ENCODE results near the gene MAGEA2.
"Not testable (repeated sequence)": the region's sequence is repeated elsewhere in the genome, so short reads cannot be mapped to it uniquely, and the experiment has no call there.

The MAGEA2 gene

DNA sequence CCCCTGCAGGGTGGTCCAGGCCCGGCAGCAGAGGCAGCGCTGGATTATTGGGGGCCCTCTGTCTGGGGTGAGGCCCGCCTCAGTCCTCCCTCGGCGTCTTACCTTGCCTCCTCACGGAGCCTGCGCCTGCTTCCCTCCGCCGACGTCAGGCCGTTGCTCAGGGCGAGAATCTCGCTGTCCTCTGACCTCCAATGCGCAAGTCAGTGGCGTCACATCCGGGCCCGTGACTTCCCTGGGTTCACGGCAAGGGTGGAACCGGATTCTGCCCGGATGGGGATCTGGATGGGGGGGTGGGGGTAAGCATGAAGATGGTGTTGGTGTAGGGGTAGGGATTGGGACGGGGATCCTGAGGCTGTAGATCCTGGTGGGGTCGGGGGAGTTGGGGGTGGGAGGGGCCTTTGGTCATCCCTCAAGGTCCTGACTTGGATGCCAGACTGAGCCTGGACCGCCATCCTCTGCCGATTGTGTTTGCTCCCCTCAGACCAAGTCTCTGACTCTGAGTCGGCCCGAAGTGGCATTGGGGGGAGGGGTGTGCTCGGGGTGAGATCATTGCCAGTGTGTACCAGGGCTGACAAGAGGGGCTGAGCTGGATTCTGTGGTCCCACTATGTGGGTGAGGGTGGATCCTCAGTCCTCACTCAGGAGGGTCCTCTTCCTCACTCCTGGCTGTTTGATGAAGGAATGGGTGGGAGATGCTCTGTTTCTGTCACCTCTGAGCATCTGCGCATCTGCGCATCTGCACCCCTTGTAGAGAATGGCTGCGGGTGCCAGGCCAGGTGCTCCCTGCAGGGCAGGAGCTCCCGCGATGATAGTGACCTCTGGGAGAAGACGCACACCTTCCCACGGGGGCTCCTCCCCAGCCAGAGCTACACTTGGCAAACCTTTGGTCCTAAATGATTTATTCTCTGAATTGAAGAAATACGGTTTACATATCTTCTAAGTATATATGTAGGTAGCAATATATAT lies at the start of gene MAGEA2:
MAGEA2 (minus strand) TSS at position 157 of the 965 bp plus-strand sequence. CDS start 2,479 bp downstream, outside the sequence.
- DNase-seq: not testable (repeated sequence)

GRCh38 chrX:152798945-152799344 lies 45.3 kb upstream of the MAGEA2 start:
- no peak for DNase-seq

- not testable (repeated sequence) for DNase-seq
Observed at GRCh38 chrX:152787062-152787461, 33.4 kb upstream of the MAGEA2 start.

DNA sequence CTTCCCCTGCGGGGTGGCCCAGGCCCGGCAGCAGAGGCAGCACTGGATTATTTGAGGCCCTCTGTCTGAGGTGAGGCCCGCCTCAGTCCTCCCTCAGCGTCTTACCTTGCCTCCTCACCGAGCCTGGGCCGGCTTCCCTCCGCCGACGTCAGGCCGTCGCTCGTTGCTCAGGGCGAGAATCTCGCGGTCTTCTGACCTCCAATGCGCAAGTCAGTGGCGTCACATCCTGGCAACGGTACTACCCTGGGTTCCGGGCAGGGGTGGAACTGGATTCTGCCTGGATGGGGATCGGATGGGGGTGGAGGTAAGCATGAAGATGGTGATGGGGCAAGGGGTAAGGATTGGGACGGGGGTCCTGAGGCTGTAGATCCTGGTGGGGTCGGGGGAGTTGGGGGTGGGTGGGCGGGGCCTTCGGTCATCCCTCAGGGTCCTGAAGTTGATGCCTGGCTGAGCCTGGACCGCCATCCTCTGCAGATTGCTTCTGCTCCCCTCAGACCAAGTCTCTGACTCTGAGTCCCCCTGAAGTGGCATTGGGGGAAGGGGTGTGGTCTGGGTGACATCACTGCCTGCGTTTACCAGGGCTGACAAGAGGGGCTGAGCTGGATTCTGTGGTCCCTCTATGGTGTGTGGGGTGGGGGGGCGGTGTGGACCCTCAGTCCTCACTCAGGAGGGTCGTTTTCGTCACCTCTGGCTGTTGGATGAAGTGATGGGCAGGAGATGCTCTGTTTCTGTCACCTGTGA lies 16.1 kb upstream of the MAGEA2 start, which contains the start of gene MAGEA6:
MAGEA6 (minus strand) TSS at position 141 of the 741 bp plus-strand sequence. CDS start 2,039 bp downstream, outside the sequence.
- not testable (repeated sequence) for DNase-seq

- DNase-seq: not testable (repeated sequence)
Observed at GRCh38 chrX:152766562-152766961, 12.9 kb upstream of the MAGEA2 start.

DNA sequence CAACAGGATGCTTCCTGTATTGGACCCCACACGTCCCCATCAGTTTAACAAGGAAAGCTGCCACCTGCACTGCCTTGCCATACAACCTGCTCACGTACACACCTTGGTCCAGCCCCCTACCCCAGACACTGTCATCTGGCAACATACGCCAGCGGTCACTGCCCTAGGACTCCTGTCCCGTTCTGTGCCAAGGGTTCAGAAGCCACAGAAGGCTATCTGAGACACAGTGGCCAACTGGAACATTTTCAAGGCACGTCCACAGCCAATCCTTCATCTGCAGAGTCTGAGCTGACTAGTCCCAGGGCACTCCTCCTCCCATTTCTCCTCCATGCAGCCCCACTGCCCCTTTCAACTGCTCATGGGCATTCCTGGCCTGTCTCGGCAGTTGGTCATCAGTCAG lies 7.9 kb upstream of the MAGEA2 start:
- DNase-seq: not testable (repeated sequence)

DNA sequence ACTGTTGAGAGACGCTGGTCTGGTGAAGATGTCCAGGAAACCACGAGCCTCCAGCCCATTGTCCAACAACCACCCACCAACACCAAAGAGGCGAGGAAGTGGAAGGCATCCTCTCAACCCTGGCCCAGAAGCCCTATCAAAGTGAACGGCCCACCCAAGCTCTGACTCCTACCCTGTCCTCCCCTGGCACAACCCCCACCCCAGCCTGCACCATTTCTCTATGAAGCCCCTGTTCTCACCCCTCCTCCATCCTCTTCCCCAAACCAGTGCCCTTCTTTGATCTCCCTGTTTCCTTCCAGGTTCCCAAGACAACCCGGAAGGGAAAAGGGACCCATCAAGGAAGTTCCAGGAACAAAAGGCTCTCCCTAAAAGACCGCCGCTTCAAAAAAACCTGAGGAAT lies 5.9 kb upstream of the MAGEA2 start:
- DNase-seq: not testable (repeated sequence)

DNA sequence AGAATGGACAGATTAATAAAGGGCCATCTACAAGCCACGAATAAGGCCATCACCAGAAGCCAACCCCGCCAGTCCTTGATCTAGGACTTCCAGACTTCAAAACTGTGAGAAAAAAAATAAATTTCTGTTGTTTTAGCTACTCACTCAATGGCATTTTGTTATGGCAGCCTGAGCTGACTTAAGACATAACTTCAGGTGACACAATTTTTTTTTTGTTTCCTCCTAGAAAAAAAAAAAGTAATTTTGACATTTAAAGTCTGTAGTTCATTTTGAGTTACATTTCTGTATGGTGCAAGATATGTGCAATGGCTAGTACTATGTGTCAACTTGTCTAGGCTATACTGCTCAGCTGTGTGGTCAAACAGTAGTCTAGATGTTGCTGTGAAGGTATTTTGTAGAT lies 5.3 kb upstream of the MAGEA2 start, which contains the start of gene CSAG3:
CSAG3 (plus strand) TSS at position 301 of the 400 bp plus-strand sequence.
- not testable (repeated sequence) for DNase-seq

DNA sequence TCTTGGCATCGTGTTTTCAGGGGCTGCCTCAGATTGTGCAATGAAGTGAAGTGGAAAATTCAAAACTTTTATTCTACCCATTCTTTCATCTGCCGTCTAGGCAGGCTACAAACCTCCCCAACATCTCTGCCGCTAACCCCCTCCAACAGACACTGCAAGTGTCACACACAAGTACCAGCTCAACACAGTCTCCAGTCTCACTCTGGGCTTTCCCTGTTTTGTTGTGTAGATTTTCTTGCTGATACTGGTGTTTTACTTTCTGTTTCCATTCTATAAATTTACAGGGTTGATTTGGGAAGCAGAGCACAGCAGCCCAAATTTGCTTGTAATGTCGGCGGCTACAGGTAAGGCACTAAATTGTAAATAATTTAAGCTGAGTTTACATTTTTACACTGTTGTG lies 1.2 kb upstream of the MAGEA2 start:
- DNase-seq: not testable (repeated sequence)

- no peak for DNase-seq
Observed at GRCh38 chrX:152738560-152738959, 15.1 kb downstream of the MAGEA2 start.

DNA sequence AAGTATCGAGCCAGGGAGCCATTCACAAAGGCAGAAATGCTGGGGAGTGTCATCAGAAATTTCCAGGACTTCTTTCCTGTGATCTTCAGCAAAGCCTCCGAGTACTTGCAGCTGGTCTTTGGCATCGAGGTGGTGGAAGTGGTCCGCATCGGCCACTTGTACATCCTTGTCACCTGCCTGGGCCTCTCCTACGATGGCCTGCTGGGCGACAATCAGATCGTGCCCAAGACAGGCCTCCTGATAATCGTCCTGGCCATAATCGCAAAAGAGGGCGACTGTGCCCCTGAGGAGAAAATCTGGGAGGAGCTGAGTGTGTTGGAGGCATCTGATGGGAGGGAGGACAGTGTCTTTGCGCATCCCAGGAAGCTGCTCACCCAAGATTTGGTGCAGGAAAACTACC lies 17.1 kb downstream of the MAGEA2 start:
- DNase-seq: not testable (repeated sequence)

GRCh38 chrX:152735860-152736511 lies 17.7 kb downstream of the MAGEA2 start:
- DNase-seq: no peak

DNA sequence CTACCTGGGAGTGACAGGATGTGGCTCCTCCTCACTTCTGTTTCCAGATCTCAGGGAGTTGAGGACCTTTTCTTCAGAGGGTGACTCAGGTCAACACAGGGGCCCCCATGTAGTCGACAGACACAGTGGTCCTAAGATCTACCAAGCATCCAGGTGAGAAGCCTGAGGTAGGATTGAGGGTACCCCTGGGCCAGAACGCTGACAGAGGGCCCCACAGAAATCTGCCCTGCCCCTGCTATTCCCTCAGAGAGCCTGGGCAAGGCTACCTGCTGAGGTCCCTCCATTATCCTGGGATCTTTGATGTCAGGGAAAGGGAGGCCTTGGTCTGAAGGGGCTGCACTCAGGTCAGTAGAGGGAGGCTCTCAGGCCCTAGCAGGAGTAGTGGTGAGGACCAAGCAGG lies 18.5 kb downstream of the MAGEA2 start:
- DNase-seq: no peak

DNA sequence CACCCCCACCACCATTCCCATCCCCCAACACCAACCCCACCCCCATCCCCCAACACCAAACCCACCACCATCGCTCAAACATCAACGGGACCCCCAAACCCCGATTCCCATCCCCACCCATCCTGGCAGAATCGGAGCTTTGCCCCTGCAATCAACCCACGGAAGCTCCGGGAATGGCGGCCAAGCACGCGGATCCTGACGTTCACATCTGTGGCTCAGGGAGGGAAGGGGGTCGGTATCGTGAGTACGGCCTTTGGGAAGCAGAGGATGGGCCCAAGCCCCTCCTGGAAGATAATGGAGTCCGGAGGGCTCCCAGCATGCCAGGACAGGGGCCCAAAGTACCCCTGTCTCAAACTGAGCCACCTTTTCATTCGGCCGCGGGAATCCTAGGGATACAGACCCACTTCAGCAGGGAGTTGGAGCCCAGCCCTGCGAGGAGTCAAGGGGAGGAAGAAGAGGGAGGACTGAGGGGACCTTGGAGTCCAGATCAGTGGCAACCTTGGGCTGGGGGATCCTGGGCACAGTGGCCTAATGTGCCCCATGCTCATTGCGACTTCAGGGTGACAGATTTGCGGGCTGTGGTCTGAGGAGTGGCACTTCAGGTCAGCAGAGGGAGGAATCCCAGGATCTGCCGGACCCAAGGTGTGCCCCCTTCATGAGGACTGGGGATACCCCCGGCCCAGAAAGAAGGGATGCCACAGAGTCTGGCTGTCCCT lies 19.3 kb downstream of the MAGEA2 start:
- DNase-seq: not testable (repeated sequence)

DNA sequence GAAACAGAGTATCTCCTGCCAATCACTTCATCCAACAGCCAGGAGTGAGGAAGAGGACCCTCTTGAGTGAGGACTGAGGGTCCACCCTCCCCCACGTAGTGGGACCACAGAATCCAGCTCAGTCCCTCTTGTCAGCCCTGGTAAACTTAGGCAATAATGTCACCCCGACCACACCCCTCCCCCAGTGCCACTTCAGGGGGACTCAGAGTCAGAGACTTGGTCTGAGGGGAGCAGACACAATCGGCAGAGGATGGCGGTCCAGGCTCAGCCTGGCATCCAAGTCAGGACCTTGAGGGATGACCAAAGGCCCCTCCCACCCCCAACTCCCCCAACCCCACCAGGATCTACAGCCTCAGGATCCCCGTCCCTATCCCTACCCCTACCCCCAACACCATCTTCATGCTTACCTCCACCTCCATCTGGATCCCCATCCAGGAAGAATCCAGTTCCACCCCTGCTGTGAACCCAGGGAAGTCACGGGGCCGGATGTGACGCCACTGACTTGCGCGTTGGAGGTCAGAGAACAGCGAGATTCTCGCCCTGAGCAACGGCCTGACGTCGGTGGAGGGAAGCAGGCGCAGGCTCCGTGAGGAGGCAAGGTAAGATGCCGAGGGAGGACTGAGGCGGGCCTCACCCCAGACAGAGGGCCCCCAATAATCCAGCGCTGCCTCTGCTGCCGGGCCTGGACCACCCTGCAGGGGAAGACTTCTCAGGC lies 20.2 kb downstream of the MAGEA2 start, which contains the start of the genes CSAG1 and MAGEA12:
CSAG1 (minus strand) TSS at position 461 of the 715 bp plus-strand sequence. CDS start 1,261 bp downstream, outside the sequence.
MAGEA12 (plus strand) TSS at position 497 of the 715 bp plus-strand sequence. CDS start 2,405 bp downstream, outside the sequence.
- no peak for DNase-seq

GRCh38 chrX:152725409-152725808 lies 28.2 kb downstream of the MAGEA2 start:
- no peak for DNase-seq

DNA sequence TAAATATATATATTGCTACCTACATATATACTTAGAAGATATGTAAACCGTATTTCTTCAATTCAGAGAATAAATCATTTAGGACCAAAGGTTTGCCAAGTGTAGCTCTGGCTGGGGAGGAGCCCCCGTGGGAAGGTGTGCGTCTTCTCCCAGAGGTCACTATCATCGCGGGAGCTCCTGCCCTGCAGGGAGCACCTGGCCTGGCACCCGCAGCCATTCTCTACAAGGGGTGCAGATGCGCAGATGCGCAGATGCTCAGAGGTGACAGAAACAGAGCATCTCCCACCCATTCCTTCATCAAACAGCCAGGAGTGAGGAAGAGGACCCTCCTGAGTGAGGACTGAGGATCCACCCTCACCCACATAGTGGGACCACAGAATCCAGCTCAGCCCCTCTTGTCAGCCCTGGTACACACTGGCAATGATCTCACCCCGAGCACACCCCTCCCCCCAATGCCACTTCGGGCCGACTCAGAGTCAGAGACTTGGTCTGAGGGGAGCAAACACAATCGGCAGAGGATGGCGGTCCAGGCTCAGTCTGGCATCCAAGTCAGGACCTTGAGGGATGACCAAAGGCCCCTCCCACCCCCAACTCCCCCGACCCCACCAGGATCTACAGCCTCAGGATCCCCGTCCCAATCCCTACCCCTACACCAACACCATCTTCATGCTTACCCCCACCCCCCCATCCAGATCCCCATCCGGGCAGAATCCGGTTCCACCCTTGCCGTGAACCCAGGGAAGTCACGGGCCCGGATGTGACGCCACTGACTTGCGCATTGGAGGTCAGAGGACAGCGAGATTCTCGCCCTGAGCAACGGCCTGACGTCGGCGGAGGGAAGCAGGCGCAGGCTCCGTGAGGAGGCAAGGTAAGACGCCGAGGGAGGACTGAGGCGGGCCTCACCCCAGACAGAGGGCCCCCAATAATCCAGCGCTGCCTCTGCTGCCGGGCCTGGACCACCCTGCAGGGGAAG lies 39.5 kb downstream of the MAGEA2 start, which contains the start of gene MAGEA2B:
MAGEA2B (plus strand) TSS at position 814 of the 973 bp plus-strand sequence. CDS start 2,479 bp downstream, outside the sequence.
- not testable (repeated sequence) for DNase-seq

- DNase-seq: not testable (repeated sequence)
Observed at GRCh38 chrX:152713195-152713594, 40.4 kb downstream of the MAGEA2 start.

GRCh38 chrX:152709173-152709572 lies 44.5 kb downstream of the MAGEA2 start, which contains the start of gene CSAG2:
TSS of gene CSAG2 (minus strand) at chrX:152709273. CDS start at chrX:152709112, 161 bp downstream.
- DNase-seq: not testable (repeated sequence)

Measured in right hindlimb (tissue), 1 donor.